GM12801 (cell line): ENCODE results near the gene SLC49A3.

ENCODE experiments used
- TF ChIP-seq, protein P1 (sequence below): IDR thresholded peaks from one replicate; pipeline ENCODE4 v1.5.1; 2011; ENCODE audit warnings: control low read depth; ENCODE audit not compliant: insufficient read length; ENCODE audit errors: extremely low read depth

Gene SLC49A3

DNA sequence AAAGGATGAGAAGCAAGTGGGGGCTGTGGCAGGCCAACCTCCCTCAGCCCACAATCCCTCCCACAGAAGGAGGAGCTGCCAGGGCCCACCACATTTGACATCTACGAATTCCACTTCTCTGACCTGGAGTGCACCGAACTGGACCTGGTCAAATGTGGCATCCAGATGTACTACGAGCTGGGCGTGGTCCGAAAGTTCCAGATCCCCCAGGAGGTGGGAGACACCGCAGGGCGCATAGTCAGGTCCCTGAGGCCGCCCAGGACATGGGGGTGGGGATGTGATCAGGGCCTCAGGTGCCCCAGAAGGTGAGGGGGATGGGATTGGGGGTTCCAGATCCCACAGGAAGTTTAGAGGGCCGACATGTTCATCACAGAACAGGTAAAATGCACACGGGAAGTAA, 28.6 kb downstream of the SLC49A3 start:
- TF ChIP-seq, protein P1, sequence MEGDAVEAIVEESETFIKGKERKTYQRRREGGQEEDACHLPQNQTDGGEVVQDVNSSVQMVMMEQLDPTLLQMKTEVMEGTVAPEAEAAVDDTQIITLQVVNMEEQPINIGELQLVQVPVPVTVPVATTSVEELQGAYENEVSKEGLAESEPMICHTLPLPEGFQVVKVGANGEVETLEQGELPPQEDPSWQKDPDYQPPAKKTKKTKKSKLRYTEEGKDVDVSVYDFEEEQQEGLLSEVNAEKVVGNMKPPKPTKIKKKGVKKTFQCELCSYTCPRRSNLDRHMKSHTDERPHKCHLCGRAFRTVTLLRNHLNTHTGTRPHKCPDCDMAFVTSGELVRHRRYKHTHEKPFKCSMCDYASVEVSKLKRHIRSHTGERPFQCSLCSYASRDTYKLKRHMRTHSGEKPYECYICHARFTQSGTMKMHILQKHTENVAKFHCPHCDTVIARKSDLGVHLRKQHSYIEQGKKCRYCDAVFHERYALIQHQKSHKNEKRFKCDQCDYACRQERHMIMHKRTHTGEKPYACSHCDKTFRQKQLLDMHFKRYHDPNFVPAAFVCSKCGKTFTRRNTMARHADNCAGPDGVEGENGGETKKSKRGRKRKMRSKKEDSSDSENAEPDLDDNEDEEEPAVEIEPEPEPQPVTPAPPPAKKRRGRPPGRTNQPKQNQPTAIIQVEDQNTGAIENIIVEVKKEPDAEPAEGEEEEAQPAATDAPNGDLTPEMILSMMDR = no peak

DNA sequence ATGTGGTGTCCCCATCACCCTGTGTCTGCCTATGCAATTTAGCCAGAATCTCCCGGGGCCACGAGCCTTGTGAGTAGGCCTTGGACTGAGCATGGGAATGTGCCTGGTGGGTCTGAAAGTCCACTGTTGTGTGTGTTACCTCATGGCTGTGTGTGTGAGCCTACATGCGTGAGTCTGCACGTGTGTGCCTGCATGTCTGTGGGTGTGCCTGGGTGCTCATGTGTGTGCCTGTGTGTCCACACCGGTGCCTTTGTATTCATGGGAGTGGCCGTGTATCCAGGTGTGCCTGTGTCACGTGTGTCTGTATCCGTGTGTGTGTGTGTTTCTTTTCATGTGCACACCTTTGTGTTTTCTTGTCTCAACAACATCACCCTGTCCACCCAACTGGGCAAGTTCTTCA, 29.1 kb downstream of the SLC49A3 start:
- TF ChIP-seq, protein P1 = no peak

DNA sequence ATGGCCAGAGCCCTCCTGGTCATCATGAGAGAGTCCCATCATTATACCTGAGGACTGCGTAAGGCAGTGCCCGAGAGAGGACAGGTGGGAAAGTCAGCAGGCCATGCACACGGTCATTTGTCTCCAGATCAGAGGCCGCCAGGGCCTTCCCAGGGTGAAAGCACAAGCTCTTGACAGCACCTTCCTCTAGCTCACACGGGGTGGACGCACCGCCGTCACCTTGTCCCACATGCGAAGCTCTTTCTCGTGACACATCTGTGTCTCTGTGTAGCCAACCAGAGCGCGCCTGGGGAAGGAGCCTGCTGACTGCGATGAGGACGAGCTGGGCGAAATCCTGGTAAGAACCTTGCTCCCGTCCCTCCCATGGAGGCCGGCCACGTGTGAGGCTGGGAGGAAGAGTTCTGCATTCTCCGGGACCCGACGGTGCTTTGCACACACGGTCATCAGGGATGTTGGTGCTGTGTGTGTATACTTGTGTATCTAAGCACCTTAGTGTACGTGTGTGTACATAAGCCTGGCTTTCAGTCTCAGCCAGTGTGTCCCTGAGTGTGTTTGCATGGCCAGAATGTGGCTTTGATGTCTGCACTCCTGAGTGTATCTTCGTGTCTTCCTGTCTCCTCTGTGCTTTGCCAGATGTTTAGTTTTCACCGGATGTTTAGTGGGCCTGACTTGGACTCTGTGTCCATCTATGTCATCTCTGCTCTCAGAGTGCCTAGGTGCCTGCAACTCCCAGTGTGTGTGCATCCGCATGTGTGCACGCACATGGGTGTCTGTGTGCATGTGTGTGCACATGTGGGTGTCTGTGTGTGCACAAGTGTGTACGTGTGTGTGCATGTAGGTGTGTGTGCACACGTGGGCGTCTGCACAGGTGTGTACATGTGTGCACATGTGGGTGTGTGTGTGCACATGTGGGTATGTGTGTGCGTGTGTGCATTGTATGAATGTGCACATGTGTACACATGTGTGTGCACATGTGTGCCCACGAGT, 30.0 kb downstream of the SLC49A3 start:
- TF ChIP-seq, protein P1 = no peak

DNA sequence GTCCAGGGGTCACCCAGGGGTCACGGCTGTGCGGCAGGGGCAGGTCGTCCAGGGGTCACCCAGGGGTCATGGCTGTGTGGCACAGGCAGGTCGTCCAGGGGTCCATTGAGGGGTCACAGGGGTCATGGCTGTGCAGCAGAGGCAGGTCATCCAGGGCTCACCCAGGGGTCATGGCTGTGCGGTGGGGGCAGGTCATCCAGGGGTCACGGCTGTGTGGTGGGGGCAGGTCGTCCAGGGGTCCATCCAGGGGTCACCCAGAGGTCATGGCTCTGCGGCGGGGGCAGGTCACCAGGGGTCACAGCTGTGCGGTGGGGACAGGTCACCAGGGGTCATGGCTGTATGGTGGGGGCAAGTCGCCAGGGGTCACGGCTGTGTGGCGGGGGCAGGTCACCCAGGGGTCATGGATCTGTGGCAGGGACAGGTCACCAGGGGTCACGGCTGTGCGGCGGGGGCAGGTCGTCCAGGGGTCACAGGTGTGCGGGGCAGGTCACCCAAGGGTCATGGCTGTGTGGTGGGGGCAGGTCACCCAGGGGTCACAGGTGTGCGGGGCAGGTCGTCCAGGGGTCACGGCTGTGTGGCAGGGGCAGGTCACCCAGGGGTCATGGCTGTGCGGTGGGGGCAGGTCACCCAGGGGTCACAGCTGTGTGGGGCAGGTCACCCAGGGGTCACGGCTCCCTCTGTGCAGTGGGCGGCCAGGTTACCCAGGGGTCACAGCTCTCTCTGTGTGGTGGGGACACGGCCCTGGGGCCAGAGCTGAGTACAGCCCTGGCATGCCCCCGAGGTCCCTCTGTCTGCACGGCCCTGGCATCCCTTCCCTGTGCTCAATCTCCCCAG, 30.9 kb downstream of the SLC49A3 start:
- TF ChIP-seq, protein P1 = no peak

DNA sequence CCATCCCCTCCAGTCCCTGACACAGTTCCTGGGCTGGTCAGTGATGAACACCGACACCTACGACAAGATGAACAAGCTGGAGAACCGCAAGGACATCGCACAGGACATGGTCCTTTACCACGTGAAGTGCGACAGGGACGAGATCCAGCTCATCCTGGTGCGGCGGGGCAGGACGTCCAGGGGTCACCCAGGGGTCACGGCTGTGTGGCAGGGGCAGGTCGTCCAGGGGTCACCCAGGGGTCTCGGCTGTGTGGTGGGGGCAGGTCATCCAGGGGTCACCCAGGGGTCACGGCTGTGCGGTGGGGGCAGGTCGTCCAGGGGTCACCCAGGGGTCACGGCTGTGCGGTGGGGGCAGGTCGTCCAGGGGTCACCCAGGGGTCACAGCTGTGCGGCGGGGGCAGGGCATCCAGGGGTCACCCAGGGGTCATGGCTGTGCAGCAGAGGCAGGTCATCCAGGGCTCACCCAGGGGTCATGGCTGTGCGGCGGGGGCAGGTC, 31.6 kb downstream of the SLC49A3 start:
- TF ChIP-seq, protein P1 = no peak

DNA sequence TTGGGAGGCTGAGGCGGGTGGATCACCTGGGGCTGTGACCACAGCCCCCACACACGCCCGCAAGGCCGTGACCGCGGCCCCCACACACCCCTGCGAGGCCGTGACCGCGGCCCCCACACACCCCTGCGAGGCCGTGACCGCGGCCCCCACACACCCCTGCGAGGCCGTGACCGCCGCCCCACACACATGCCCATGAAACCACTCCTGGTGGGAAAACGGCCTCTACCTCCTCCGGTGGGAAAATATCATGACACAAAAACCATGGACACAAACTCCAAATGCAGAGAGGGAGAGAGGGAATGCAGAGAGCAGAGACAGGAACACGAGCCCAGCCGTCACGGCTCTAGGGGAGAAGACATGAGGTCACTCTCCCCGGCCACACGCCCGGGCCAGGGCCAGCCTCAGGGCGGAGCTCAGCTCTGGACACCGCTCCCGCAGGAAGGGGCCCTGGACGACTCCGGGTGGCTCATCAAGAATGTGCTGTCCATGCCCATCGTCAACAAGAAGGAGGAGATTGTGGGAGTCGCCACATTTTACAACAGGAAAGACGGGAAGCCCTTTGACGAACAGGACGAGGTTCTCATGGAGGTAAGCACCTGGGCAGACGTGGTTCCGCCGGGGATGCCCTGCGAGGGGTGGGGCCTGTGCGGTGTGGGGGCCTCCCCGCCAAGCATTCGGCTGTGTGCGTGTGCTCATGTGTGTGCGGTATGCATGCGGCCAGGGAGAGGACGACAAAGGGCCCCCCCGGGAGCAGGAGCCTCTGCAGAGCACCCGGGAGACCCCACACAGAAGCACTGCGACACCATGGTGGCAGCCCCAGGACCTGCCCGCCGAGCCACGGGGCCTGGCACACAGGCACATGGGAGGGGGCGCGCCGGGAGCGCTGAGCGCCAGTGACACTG, 32.3 kb downstream of the SLC49A3 start:
- TF ChIP-seq, protein P1 = no peak
